PC-9 (cell line): ENCODE measurements around the gene RNF44. TPM values are rescaled to one million over a fixed set of nuclear protein-coding genes. Genes with fewer than 3 reads are reported as not detected.

ENCODE experiments used
- BruUV-seq: library from RNA; stranded (reverse); fragments of 400-500 nt; replicated peaks from 2 replicates; lab custom pipeline; 2021; lab: Mats Ljungman, UMichigan
- CTCF ChIA-PET: fragments of 300-600 bp; sonication (Branson Sonifier 250); formaldehyde crosslinking; loops from one replicate; lab custom pipeline; 2022; ENCODE audit warnings: antibody characterized with exemption; lab: Charles Lee
- POLR2A ChIA-PET: fragments of 300-600 bp; sonication (Branson Sonifier 250); formaldehyde crosslinking; loops from one replicate; lab custom pipeline; 2022; ENCODE audit warnings: antibody characterized with exemption; ENCODE audit not compliant: unreplicated experiment; lab: Charles Lee
- DNase-seq, 2 experiments: peaks; one replicate each; pipeline versions ENCODE4 v3.0.0 to v3.0.0-alpha.2; 2015 to 2022; ENCODE audit warnings: mixed read lengths in 1 of 2
- H2AFZ ChIP-seq: fragments of 200-600 bp; sonication (generic); 2 replicates; pipeline ENCODE4 v1.8.1; 2017; ENCODE audit warnings: antibody characterized with exemption
- H3F3A ChIP-seq: fragments of 200-600 bp; sonication (generic); 2 replicates; pipeline ENCODE4 v1.8.1; 2017; ENCODE audit warnings: antibody characterized with exemption, mild to moderate bottlenecking, low read depth; ENCODE audit not compliant: insufficient read depth
- H3K27ac ChIP-seq: fragments of 200-600 bp; sonication (generic); 2 replicates; pipeline ENCODE4 v1.6.1; 2016; ENCODE audit warnings: mixed run types
- H3K27me3 ChIP-seq: fragments of 200-600 bp; sonication (generic); 2 replicates; pipeline ENCODE4 v1.6.1; 2016; ENCODE audit warnings: low read depth, mixed run types; ENCODE audit not compliant: insufficient read depth
- H3K36me3 ChIP-seq: fragments of 200-600 bp; sonication (generic); 2 replicates; pipeline ENCODE4 v1.6.1; 2016; ENCODE audit warnings: low read depth, mixed run types
- H3K4me1 ChIP-seq: fragments of 200-600 bp; sonication (generic); replicated peaks from 2 replicates; pipeline ENCODE4 v1.6.1; 2016; ENCODE audit warnings: mixed run types; ENCODE audit not compliant: insufficient read depth
- H3K4me2 ChIP-seq: fragments of 200-600 bp; sonication (generic); 2 replicates; pipeline ENCODE4 v1.6.1; 2017; ENCODE audit warnings: mixed run types
- H3K4me3 ChIP-seq: fragments of 200-600 bp; sonication (generic); 2 replicates; pipeline ENCODE4 v1.6.1; 2016; ENCODE audit warnings: mixed run types
- H3K79me2 ChIP-seq: fragments of 200-600 bp; sonication (generic); 2 replicates; pipeline ENCODE4 v1.6.1; 2017; ENCODE audit warnings: low read depth, mixed run types
- H3K9me2 ChIP-seq: fragments of 200-600 bp; sonication (generic); 2 replicates; pipeline ENCODE4 v1.8.1; 2017; ENCODE audit warnings: mild to moderate bottlenecking; ENCODE audit not compliant: insufficient read depth
- H3K9me3 ChIP-seq: fragments of 200-600 bp; sonication (generic); 2 replicates; pipeline ENCODE4 v1.8.1; 2016; ENCODE audit warnings: low read depth; ENCODE audit not compliant: insufficient read depth
- H4K20me1 ChIP-seq: fragments of 200-600 bp; sonication (generic); 2 replicates; pipeline ENCODE4 v1.8.1; 2017; ENCODE audit not compliant: insufficient read depth
- EZH2 ChIP-seq: fragments of 200-600 bp; sonication (generic); IDR thresholded peaks from 2 replicates; pipeline ENCODE4 v1.8.0; 2017; ENCODE audit warnings: antibody characterized with exemption, low read depth
- intact Hi-C: fragments of 100-400 bp; cut with micrococcal nuclease; formaldehyde crosslinking; loops from one replicate; pipeline ENCODE4 v1.10.0; 2022; ENCODE audit not compliant: unreplicated experiment
- total RNA-seq: library from RNA; stranded (reverse); gene quantifications from 2 replicates; pipeline ENCODE4 v1.2.3, GENCODE V29; 2021
- TF ChIP-seq, protein P1 (sequence below): fragments of 200-600 bp; sonication (generic); conservative IDR thresholded peaks from 2 replicates; pipeline ENCODE4 v1.6.1; 2017; ENCODE audit warnings: mixed run types, antibody characterized with exemption, mild to moderate bottlenecking, moderate library complexity

RNF44 gene
- total RNA-seq, 1 experiment from 2014 or later, result 87.4 TPM

DNA sequence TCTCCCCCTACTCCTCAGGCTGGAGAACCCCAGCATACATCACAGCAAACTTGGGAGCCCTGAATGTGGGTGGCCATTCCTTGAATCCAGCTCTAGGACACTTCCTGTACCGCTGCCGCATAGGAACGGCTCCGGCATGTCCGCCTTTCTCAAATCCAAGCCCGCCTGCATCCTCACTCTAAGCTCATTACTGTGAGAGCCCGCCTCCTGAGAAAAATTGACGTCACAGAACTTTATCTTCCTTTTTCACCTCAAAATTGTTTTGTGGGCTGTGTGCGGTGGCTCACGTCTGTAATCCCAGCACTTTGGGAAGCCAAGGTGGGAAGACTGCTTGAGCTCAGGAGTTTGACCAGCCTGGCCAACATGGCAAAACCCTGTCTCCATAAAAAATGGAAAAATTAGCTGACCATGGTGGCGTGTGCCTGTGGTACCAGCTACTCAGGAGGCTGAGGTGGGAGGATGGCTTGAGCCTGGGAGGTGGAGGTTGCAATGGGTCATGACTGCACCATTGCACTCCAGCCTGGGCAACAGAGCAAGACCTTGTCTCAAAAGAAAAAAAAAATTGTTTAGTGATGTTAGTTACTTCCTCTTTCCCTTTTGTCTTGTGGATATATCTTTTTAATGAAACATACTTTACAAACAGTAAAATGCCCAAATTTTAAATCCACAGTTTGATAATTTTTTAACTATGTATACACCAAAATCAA is 22.8 kb downstream of the RNF44 start:
- Histone ChIP-seq H3K27ac (no peak overlapping the region), H2AFZ (no peak overlapping the region), H3K9me3 (no peaks in the 10 kb centered on the region), H3K9me2 (no peaks in the 10 kb centered on the region), H3K27me3 (no peaks in the 10 kb centered on the region), H3K79me2 (no peaks in the 10 kb centered on the region), H3K36me3 (no peaks in the 10 kb centered on the region; the same call in 1 of the 2 replicates), H3K4me1 (peaks cover 8% of the 10 kb centered on the region), H4K20me1 (no peaks in the 10 kb centered on the region), H3K4me2 (no peak overlapping the region), H3K4me3 (no peak overlapping the region), H3F3A (peaks cover 15% of the 10 kb centered on the region; the same call in 1 of the 2 replicates)
- POLR2A ChIA-PET, result no interaction called here
- no peak for TF ChIP-seq EZH2
- TF ChIP-seq, protein P1, sequence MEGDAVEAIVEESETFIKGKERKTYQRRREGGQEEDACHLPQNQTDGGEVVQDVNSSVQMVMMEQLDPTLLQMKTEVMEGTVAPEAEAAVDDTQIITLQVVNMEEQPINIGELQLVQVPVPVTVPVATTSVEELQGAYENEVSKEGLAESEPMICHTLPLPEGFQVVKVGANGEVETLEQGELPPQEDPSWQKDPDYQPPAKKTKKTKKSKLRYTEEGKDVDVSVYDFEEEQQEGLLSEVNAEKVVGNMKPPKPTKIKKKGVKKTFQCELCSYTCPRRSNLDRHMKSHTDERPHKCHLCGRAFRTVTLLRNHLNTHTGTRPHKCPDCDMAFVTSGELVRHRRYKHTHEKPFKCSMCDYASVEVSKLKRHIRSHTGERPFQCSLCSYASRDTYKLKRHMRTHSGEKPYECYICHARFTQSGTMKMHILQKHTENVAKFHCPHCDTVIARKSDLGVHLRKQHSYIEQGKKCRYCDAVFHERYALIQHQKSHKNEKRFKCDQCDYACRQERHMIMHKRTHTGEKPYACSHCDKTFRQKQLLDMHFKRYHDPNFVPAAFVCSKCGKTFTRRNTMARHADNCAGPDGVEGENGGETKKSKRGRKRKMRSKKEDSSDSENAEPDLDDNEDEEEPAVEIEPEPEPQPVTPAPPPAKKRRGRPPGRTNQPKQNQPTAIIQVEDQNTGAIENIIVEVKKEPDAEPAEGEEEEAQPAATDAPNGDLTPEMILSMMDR, result no peak
- no TSS peak for BruUV-seq
- intact Hi-C loops, result no loop called here
- DNase-seq, result no peak
- CTCF ChIA-PET, result interaction anchor here (0.6 kb wide), 1 partner anchor 93 kb away, joined by 4 read pairs; no protein-coding TSS in a partner anchor

DNA sequence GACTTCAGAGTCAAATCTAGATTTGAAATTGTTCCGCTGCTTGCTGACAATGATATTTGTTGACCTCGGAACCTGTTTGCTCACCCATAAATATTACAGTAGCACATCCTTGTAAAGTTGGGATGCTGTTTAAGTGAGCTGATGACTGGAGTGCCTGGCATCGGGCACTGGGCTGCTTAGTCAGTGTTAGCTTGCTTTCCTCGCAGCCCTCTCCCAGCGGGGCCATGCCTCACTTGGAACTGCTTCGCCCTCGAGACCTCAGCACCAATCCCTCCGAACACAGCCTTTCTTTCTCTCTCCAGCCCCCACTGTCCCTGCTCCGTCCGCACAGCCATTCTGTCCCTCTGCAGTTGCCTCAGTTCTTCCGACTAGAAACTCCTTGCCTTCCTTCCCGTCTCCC is 23.4 kb downstream of the RNF44 start:
- ChIA-PET POLR2A (no interaction called here), CTCF (interaction anchor here (0.6 kb wide), 1 partner anchor 92 kb away, joined by 4 read pairs; no protein-coding TSS in a partner anchor)
- Histone ChIP-seq H3K27me3 (no peaks in the 10 kb centered on the region), H3F3A (peaks cover 18% of the 10 kb centered on the region; the same call in 1 of the 2 replicates), H3K4me1 (peaks cover 8% of the 10 kb centered on the region), H3K4me2 (no peak overlapping the region), H4K20me1 (no peaks in the 10 kb centered on the region), H3K9me3 (no peaks in the 10 kb centered on the region), H3K79me2 (no peaks in the 10 kb centered on the region), H3K36me3 (peaks cover 4% of the 10 kb centered on the region), H3K27ac (no peak overlapping the region), H2AFZ (no peak overlapping the region), H3K4me3 (no peak overlapping the region), H3K9me2 (no peaks in the 10 kb centered on the region)
- intact Hi-C loops, result no loop called here
- BruUV-seq, result no TSS peak
- TF ChIP-seq EZH2, result no peak
- TF ChIP-seq, protein P1, result no peak
- DNase-seq, result no peak

DNA sequence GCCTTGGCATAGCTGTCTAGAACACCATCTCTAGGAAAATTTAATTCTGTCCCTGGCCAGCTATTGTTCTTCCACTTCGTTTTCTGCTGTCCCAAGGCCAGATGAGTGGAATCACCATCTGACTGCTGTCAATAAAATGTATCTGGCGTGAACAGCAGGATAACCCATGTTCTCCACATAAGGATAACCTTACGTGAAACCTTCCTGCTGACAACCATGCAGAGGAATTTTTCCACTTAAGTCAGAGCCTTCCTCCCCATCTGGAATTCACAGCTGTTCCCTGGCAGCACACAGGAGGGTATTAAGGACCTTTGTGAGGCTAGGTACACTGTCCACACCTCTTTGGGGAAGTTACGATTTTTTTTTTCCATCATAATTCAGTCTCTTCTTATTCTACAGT is 28.6 kb downstream of the RNF44 start:
- Histone ChIP-seq H3K4me3 (no peak overlapping the region), H3K9me2 (no peaks in the 10 kb centered on the region), H3K4me2 (no peak overlapping the region), H2AFZ (no peak overlapping the region), H3K4me1 (no peaks in the 10 kb centered on the region), H3K27ac (no peak overlapping the region), H3K36me3 (peaks cover 11% of the 10 kb centered on the region), H3K9me3 (no peaks in the 10 kb centered on the region), H4K20me1 (peaks cover 4% of the 10 kb centered on the region; the same call in 1 of the 2 replicates), H3K79me2 (no peaks in the 10 kb centered on the region), H3F3A (peaks cover 26% of the 10 kb centered on the region; the same call in 1 of the 2 replicates), H3K27me3 (no peaks in the 10 kb centered on the region)
- intact Hi-C loops, result no loop called here
- CTCF ChIA-PET, result no interaction called here
- POLR2A ChIA-PET, result interaction anchor here (0.7 kb wide), 1 partner anchor 366 kb away, joined by 9 read pairs; no protein-coding TSS in a partner anchor
- BruUV-seq, result no TSS peak
- no peak for DNase-seq
- no peak for TF ChIP-seq EZH2
- TF ChIP-seq, protein P1, result no peak
